ENCODE results near the gene NTN1. TPM values are rescaled to one million over a fixed set of nuclear protein-coding genes. Genes with fewer than 3 reads are reported as not detected.
"Not testable (repeated sequence)": the region's sequence is repeated elsewhere in the genome, so short reads cannot be mapped to it uniquely, and the experiment has no call there.

NTN1 gene
- total RNA-seq, 1 donor from 2014 or later, result 0.41 TPM

- intact Hi-C loops (cut with micrococcal nuclease), result no loop called here
- Mint-ChIP-seq H3K27ac (no peak overlapping the region), H3K4me1 (ENCODE audit: low read depth) (no peaks in the 10 kb centered on the region), H3K27me3 (ENCODE audit: low read depth) (no peaks in the 10 kb centered on the region), H3K4me3 (ENCODE audit: low read depth) (no peak overlapping the region), H3K36me3 (ENCODE audit: low read depth) (no peaks in the 10 kb centered on the region), H3K9me3 (no peaks in the 10 kb centered on the region)
- no peak for DNase-seq (ENCODE audit: low spot score)
These were observed 65.3 kb downstream of the NTN1 start for GRCh38 chr17:9086577-9086976.

DNA sequence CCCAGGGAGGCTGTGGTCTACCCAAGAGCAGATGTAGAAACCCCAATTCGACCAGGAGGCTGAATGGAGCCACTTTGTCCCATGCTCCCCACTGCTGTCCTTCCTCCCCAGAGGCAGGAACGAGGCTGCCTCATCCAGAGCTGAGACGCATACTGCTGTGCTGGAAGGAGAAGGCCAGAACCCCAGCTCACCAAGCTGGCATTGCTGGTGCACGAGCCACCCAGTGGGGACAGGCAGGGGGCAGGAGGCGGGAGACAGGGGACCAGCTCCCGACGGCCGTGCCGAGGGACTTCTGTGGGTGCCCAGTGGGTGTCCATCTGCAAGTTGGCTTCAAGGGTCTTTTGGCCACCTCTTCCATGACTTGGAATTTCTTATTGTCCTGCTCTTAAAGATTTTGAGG, 66.6 kb downstream of the NTN1 start:
- no peaks in the 10 kb centered on the region for H3K36me3 Mint-ChIP-seq (ENCODE audit: low read depth)
- no peaks in the 10 kb centered on the region for H3K9me3 Mint-ChIP-seq
- H3K4me1 Mint-ChIP-seq (ENCODE audit: low read depth), result no peaks in the 10 kb centered on the region
- intact Hi-C loops (cut with micrococcal nuclease), result no loop called here
- no peak overlapping the region for H3K4me3 Mint-ChIP-seq (ENCODE audit: low read depth)
- H3K27ac Mint-ChIP-seq, result no peak overlapping the region
- no peaks in the 10 kb centered on the region for H3K27me3 Mint-ChIP-seq (ENCODE audit: low read depth)
- no peak for DNase-seq (ENCODE audit: low spot score)

GRCh38 chr17:9090641-9091096, 69.4 kb downstream of the NTN1 start:
- Mint-ChIP-seq H3K4me3 (ENCODE audit: low read depth) (no peak overlapping the region), H3K4me1 (ENCODE audit: low read depth) (no peaks in the 10 kb centered on the region), H3K36me3 (ENCODE audit: low read depth) (no peaks in the 10 kb centered on the region), H3K27ac (no peak overlapping the region), H3K9me3 (no peaks in the 10 kb centered on the region), H3K27me3 (ENCODE audit: low read depth) (no peaks in the 10 kb centered on the region)
- intact Hi-C loops (cut with micrococcal nuclease), result no loop called here
- DNase-seq (ENCODE audit: low spot score), result no peak

DNA sequence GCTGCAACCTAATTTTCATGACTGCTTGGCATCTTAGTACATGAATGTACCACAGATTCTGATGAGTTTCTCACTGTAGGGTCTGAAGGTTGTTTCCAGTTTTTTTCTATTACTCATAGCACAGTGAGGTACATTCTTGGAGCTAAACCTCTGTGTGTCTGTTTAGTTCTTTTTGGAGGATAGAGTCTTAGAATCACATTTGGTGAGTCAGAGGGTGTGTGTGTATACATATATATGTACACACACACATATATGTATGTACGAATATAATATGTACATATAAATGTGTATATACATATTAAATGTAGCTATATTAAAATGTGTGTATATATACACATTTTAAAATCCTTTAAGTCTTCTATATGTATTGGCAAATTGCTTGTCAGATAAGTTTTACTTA, 72.9 kb downstream of the NTN1 start:
- Mint-ChIP-seq H3K4me1 (ENCODE audit: low read depth) (no peaks in the 10 kb centered on the region), H3K9me3 (no peaks in the 10 kb centered on the region), H3K36me3 (ENCODE audit: low read depth) (no peaks in the 10 kb centered on the region), H3K27me3 (ENCODE audit: low read depth) (peaks cover 5% of the 10 kb centered on the region), H3K4me3 (ENCODE audit: low read depth) (no peak overlapping the region), H3K27ac (no peak overlapping the region)
- DNase-seq (ENCODE audit: low spot score), result no peak
- intact Hi-C loops (cut with micrococcal nuclease), result no loop called here

DNA sequence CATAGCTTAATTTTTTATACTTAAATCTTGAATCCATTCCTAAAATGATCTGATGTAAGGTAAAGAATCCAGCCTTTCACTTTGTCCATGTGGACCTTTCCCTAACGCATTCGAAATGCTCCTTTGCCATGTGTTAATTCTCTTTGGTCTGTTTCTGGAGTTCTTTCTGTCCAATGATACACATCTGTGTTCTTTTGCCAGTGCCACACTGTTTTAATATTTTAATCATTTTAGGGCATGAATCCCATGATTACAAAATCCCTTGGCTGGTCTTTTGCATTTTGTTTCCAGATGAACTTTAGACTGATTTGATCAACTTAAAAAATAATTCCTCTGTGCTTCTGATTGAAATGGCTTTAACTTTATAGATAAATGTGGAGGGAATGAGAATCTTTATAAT, 74.1 kb downstream of the NTN1 start:
- Mint-ChIP-seq H3K4me1 (ENCODE audit: low read depth) (no peaks in the 10 kb centered on the region), H3K27me3 (ENCODE audit: low read depth) (peaks cover 5% of the 10 kb centered on the region), H3K9me3 (no peaks in the 10 kb centered on the region), H3K4me3 (ENCODE audit: low read depth) (no peak overlapping the region), H3K36me3 (ENCODE audit: low read depth) (no peaks in the 10 kb centered on the region), H3K27ac (no peak overlapping the region)
- DNase-seq (ENCODE audit: low spot score), result no peak
- intact Hi-C loops (cut with micrococcal nuclease), result no loop called here

GRCh38 chr17:9098242-9098825, 77.0 kb downstream of the NTN1 start:
- no peak overlapping the region for H3K4me3 Mint-ChIP-seq (ENCODE audit: low read depth)
- H3K36me3 Mint-ChIP-seq (ENCODE audit: low read depth), result no peaks in the 10 kb centered on the region
- peaks cover 6% of the 10 kb centered on the region for H3K9me3 Mint-ChIP-seq
- intact Hi-C loops (cut with micrococcal nuclease), result no loop called here
- H3K27me3 Mint-ChIP-seq (ENCODE audit: low read depth), result peaks cover 5% of the 10 kb centered on the region
- no peak overlapping the region for H3K27ac Mint-ChIP-seq
- DNase-seq (ENCODE audit: low spot score), result no peak
- H3K4me1 Mint-ChIP-seq (ENCODE audit: low read depth), result no peaks in the 10 kb centered on the region

- peaks cover 6% of the 10 kb centered on the region for H3K9me3 Mint-ChIP-seq
- H3K36me3 Mint-ChIP-seq (ENCODE audit: low read depth), result no peaks in the 10 kb centered on the region
- intact Hi-C loops (cut with micrococcal nuclease), result no loop called here
- DNase-seq (ENCODE audit: low spot score), result no peak
- no peak overlapping the region for H3K27ac Mint-ChIP-seq
- H3K4me1 Mint-ChIP-seq (ENCODE audit: low read depth), result no peaks in the 10 kb centered on the region
- no peak overlapping the region for H3K4me3 Mint-ChIP-seq (ENCODE audit: low read depth)
- peaks cover 3% of the 10 kb centered on the region for H3K27me3 Mint-ChIP-seq (ENCODE audit: low read depth)
These were observed 80.0 kb downstream of the NTN1 start for GRCh38 chr17:9101356-9101755.

DNA sequence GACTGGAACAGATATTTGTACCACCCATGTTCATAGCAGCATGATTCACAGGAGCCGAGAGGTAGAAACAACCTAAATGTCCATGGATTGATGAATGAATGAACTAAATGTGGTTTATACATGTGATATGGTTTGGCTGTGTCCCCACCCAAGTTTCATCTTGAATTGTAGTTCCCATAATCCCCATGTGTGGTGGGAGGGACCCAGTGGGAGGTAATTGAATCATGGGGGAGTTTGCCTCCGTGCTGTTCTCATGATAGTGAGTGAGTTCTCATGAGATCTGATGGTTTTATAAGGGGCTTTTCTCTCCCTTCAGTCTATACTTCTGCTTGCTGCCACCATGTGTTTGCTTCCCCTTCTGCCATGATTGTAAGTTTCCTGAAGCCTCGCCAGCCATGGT, 81.9 kb downstream of the NTN1 start:
- H3K4me1 Mint-ChIP-seq (ENCODE audit: low read depth); DNase-seq (ENCODE audit: low spot score); H3K27ac Mint-ChIP-seq; H3K36me3 Mint-ChIP-seq (ENCODE audit: low read depth); H3K4me3 Mint-ChIP-seq (ENCODE audit: low read depth); H3K27me3 Mint-ChIP-seq (ENCODE audit: low read depth); intact Hi-C loops (cut with micrococcal nuclease); H3K9me3 Mint-ChIP-seq: not testable (repeated sequence)

DNA sequence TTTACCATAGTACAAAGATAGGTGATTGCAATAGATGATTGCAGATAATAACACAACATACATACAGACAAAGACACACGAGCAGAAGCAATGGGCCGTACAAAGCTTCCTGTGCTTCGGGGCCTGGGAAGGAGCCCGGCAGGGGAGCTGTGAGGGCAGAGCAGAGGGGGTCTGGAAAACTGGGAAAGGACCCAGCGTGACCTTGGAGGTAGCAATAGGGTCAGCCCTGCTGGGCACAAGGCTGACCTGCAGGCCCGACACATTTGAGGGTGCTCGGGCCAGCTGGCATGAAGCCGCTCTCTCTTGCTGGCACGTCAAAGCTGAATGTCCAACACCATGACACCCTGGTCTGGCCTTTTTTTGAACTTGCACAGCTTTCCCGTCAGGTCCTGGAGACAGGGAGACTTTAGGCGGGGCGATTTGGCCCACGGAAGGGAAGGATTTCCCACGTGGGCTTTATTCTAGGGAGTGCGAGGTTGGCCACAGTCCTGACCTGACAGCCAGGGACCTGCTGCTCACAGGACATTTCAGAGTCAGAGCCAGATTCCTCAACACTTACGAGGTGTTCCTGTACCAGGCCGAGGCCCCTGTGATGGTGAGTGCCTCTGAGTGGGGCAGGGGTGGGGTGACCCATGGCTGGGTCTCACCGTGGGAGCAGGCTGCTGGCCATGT, 83.2 kb downstream of the NTN1 start:
- no peak for DNase-seq (ENCODE audit: low spot score)
- Mint-ChIP-seq H3K27ac (no peak overlapping the region), H3K36me3 (ENCODE audit: low read depth) (no peaks in the 10 kb centered on the region), H3K4me3 (ENCODE audit: low read depth) (no peak overlapping the region), H3K27me3 (ENCODE audit: low read depth) (peaks cover 7% of the 10 kb centered on the region), H3K4me1 (ENCODE audit: low read depth) (no peaks in the 10 kb centered on the region), H3K9me3 (peaks cover 6% of the 10 kb centered on the region)
- intact Hi-C loops (cut with micrococcal nuclease), result no loop called here

- intact Hi-C loops (cut with micrococcal nuclease), result no loop called here
- DNase-seq (ENCODE audit: low spot score), result no peak
- Mint-ChIP-seq H3K4me1 (ENCODE audit: low read depth) (no peaks in the 10 kb centered on the region), H3K27ac (no peak overlapping the region), H3K36me3 (ENCODE audit: low read depth) (no peaks in the 10 kb centered on the region), H3K27me3 (ENCODE audit: low read depth) (peaks cover 12% of the 10 kb centered on the region), H3K9me3 (peaks cover 6% of the 10 kb centered on the region), H3K4me3 (ENCODE audit: low read depth) (no peak overlapping the region)
These were observed 84.0 kb downstream of the NTN1 start for GRCh38 chr17:9105068-9105868.

- H3K36me3 Mint-ChIP-seq (ENCODE audit: low read depth); intact Hi-C loops (cut with micrococcal nuclease); H3K4me1 Mint-ChIP-seq (ENCODE audit: low read depth); H3K27ac Mint-ChIP-seq; H3K4me3 Mint-ChIP-seq (ENCODE audit: low read depth); DNase-seq (ENCODE audit: low spot score); H3K9me3 Mint-ChIP-seq: not testable (repeated sequence)
- peaks cover 12% of the 10 kb centered on the region for H3K27me3 Mint-ChIP-seq (ENCODE audit: low read depth)
These were observed 85.0 kb downstream of the NTN1 start for GRCh38 chr17:9106278-9106677.

DNA sequence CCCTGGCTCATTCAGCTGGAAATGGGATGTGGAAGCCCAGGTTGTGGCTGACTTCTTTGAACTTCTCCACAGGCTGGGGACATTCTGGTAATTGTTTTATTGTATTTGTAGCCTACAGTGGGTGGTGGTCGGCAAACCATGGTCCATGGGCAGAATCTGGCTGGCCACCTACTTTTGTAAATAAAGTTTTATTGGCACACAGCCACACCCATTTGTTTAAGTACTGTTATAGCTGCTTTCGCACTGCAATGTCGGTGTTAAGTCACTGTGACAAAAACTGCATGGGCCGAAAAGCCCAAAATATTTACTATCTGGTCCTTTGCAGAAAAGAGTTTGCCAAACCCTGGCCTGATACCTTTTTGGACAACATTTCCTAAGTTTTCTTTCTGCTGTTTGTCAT, 86.2 kb downstream of the NTN1 start:
- H3K9me3 Mint-ChIP-seq, result no peaks in the 10 kb centered on the region
- no peak overlapping the region for H3K27ac Mint-ChIP-seq
- no peak overlapping the region for H3K4me3 Mint-ChIP-seq (ENCODE audit: low read depth)
- no peaks in the 10 kb centered on the region for H3K36me3 Mint-ChIP-seq (ENCODE audit: low read depth)
- intact Hi-C loops (cut with micrococcal nuclease), result no loop called here
- DNase-seq (ENCODE audit: low spot score), result no peak
- H3K4me1 Mint-ChIP-seq (ENCODE audit: low read depth), result no peaks in the 10 kb centered on the region
- H3K27me3 Mint-ChIP-seq (ENCODE audit: low read depth), result peaks cover 12% of the 10 kb centered on the region

GRCh38 chr17:9108146-9108545, 86.8 kb downstream of the NTN1 start:
- no peak overlapping the region for H3K27ac Mint-ChIP-seq
- DNase-seq (ENCODE audit: low spot score), result no peak
- no peaks in the 10 kb centered on the region for H3K9me3 Mint-ChIP-seq
- no peaks in the 10 kb centered on the region for H3K4me1 Mint-ChIP-seq (ENCODE audit: low read depth)
- H3K36me3 Mint-ChIP-seq (ENCODE audit: low read depth), result no peaks in the 10 kb centered on the region
- H3K4me3 Mint-ChIP-seq (ENCODE audit: low read depth), result no peak overlapping the region
- H3K27me3 Mint-ChIP-seq (ENCODE audit: low read depth), result peaks cover 12% of the 10 kb centered on the region
- intact Hi-C loops (cut with micrococcal nuclease), result no loop called here
